CD4-positive, alpha-beta T cell treated with Interferon gamma for 1 hour (primary cell): ENCODE data around the gene QRSL1.
"Not testable (repeated sequence)": the region's sequence is repeated elsewhere in the genome, so short reads cannot be mapped to it uniquely, and the experiment has no call there.

Experiments used
- DNase-seq: peaks from one replicate; pipeline ENCODE4 v3.0.0-alpha.2; 2020

Gene QRSL1

DNA sequence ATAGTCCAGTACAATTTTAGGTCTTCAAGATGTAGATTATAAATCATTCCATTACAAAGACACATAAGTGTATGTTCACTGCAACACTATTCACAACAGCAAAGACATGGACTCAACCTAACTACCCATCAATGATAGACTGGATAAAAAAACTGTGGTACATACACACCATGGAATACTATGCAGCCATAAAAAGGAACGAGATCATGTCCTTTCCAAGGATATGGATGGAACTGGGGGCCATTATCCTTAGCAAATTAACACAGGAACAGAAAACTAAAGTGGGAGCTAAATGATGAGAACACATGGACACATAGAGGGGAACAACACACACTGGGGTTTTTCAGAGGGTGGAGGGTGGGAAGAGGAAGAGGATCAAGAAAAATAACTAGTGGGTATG lies 6.3 kb upstream of the QRSL1 start:
- DNase-seq = no peak

DNA sequence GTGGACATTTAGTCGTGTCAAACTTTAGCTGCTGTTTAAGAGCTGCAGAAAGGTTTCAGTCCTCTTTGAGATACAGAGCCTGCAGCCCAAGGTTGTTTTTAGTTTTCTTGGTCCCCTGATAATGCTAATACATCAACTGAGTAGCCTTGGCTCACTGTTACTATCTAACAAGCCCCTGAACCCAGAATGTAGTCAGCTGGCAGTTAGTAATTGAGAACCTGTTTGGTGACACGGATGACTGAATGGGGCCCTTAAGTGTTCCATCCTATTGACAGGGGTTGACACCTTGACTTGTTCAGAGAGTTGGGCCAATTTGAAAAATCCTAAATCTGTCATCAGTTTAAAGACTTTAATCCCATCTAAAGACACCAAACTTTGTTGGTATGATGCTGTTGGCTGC lies 2.9 kb upstream of the QRSL1 start:
- DNase-seq = no peak

DNA sequence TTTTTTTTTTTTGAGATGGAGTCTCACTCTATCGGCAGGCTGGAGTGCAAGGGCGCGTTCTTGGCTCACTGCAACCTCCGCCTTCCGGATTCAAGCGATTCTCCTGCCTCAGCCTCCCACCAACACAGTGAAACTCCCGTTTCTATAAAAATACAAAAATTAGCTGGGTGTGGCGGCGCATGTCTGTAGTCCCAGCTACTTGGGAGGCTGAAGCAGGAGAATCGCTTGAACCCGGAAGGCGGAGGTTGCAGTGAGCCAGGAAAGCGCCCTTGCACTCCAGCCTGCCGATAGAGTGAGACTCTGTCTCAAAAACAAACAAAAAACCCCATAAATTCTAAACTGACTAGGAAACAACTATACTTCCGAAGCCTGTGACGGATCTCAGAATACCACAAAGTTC lies 1.6 kb upstream of the QRSL1 start:
- DNase-seq = not testable (repeated sequence)

- no peak for DNase-seq
These were observed 698 bp upstream of the QRSL1 start for GRCh38 chr6:106628658-106629102.

GRCh38 chr6:106629859-106630163 lies 433 bp downstream of the QRSL1 start:
- DNase-seq = no peak

GRCh38 chr6:106630366-106630765 lies 988 bp downstream of the QRSL1 start:
- no peak for DNase-seq

- DNase-seq = no peak
These were observed 2.0 kb downstream of the QRSL1 start for GRCh38 chr6:106631346-106631745.

GRCh38 chr6:106634565-106634964 lies 5.2 kb downstream of the QRSL1 start:
- no peak for DNase-seq

DNA sequence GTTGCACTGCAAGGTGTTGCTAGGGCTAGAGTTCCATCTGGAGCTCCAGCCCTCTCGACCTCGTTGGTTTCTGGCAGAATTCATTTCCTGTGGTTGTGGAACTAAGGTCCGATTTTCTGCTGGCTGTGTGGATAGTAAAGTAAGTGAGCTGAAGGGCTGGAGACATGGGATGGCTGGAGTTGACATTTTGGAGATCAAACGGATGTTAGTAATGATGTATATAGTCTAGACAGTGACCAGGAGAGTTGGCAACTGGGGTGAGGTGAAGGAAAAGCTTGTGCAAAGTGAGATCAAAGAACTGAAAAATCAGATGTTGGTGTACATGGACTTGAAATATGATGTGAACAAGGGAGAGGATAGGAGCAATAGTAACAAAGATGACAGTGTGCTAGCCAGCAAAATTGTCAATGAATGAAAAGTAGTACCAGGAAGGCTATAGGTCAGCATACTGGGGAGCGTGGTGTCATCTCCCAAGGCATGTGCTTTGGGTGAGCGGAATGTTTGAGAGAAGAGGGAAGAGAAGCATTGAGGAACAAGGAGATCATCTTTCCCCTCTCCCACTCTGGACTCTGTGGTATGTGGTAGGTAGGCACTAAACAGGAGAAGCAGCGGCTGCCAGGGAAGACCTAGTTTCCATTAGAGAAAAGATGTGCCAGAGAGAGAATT lies 7.8 kb downstream of the QRSL1 start:
- no peak for DNase-seq

GRCh38 chr6:106637717-106638341 lies 8.5 kb downstream of the QRSL1 start:
- no peak for DNase-seq

- DNase-seq = no peak
These were observed 10.4 kb downstream of the QRSL1 start for GRCh38 chr6:106639812-106640211.

DNA sequence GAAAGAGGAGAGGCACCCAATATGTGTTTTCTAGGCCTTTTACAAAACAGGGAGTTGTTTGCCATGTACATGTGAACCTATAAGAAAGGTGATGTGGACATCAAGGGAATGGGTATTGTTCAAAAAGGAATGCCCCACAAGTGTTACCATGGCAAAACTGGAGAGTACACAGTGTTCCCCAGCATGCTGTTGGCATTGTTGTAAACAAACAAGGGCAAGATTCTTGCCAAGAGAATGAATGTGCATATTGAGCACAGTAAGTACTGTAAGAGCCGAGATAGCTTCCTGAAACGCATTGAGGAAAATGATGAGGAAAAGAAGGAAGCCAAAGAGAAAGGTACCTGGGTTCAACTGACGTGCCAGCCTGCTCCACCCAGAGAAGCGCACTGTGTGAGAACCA lies 13.1 kb downstream of the QRSL1 start:
- DNase-seq = no peak

DNA sequence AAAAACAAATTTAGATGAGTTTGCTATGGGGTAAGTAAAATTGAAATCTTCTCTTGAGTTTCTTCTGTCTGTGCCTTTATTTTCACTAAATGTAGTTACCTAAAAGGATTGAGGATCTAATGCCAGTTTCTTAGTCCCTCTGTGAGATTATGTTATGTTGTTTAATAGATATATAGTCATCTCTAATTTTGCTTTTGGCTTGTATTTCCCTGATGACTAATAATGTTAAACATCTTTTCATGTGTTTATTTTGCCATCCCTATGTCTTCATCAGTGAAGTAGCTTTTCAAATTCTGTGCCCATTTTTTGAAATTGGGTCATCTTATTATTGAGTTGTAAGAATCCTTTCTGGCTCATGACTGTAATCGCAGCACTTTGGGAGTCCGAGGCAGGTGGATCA lies 13.7 kb downstream of the QRSL1 start:
- no peak for DNase-seq

DNA sequence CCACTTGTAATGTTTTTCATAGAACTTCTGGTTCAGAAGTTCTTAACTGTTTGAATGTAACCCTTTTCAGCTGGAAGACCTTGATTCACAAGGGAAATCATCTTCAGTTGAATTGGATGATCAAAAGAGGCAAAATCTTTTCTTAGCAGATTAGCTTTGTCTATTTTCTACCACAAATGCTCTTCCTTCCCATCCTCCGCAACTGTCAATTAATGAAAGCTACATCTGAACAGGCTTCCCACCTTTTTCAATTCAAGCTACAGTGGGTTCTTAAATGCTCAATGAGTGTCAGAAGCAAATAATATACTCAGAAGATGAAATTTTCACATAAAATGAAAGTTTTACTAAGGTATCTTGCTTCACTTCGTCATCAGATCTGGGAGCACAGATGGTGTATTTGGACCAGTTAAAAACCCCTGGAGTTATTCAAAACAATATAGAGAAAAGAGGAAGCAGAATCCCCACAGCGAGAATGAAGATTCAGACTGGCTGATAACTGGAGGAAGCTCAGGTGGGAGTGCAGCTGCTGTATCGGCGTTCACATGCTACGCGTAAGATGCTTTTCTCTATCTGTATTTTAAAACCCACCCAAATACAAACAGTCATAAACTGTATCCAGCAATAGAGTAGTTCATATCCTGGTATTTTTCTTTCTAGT lies 19.4 kb downstream of the QRSL1 start:
- DNase-seq = peak; percentile 13

GRCh38 chr6:106658469-106658868 lies 29.1 kb downstream of the QRSL1 start:
- DNase-seq = no peak

DNA sequence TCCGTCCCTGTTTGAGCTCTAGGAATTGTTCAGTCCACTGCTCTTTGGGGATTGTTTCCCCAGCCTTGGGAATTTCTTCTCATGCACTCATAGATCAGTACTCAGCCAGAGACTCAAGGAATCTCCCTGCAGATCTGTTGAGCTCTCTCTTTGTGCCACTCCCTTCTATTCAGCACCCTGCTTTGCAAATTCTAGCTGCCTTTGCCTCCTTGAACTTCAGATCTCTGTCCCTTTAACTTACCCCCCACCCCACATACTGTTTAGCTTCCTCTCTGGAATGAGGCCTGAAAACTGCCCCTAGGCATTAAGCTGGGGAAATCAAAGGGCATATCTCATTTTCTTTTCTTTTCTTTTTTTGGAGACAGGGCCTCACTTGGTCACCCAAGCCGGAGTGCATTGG lies 30.5 kb downstream of the QRSL1 start:
- no peak for DNase-seq

DNA sequence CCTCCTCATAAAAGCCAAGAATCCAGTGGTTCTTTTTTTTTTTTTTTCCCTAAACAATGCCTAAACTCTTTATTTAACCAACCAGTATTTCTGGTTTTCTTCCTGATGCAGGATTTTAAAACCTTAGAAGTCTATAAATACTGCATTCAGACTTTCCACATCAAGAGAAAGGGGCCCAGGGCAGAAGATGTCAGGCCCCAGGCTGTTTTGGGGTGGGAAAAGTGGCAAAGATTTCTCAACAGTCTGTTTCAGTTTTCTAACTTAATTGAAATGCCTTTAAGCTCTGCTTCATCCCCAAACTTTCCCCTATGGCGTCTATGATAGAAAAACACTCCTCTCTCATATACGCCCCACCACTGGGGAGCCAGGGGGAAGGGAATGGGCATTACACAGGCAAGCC lies 33.1 kb downstream of the QRSL1 start:
- no peak for DNase-seq

- DNase-seq = peak; percentile 36
These were observed 37.1 kb downstream of the QRSL1 start for GRCh38 chr6:106666282-106667021.

DNA sequence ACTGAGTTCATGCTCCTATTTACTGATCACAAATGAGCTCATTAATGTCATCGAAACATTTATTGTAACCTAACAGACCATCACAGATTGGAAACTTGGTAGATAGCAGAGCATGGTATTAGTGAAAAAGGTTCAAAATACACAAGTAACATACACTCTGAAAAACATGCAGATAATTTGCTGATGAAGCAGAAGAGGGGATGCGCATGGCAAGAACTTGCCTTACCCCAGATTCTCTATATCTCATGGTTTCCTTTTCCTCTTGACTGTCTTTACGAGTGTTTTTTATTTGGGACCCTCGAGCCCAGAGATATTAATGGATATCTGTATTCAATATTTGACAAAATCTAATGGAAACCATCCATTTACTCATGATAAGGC lies 37.6 kb downstream of the QRSL1 start:
- DNase-seq = no peak

DNA sequence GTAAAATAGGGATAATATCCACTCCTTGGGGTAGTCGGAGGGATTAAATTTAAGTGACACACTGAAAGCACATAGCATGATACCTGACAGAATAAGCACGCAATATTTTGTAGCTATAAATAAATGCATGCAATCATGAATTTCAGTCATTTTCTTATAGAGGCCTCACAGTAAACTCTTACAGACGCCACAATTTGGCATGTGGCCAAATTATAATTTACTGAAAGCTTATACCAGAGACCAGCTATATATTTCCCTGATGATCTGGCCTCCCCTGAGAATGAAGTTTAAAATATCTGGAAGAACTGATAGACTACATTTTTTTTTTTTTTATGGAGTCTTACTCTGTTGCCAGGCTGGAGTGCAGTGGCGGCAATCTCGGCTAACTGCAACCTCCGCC lies 40.9 kb downstream of the QRSL1 start:
- DNase-seq = no peak

- DNase-seq = no peak
These were observed 42.3 kb downstream of the QRSL1 start for GRCh38 chr6:106671651-106672050.

GRCh38 chr6:106674541-106675229 lies 45.3 kb downstream of the QRSL1 start:
- DNase-seq = no peak

GRCh38 chr6:106677282-106677681 lies 47.9 kb downstream of the QRSL1 start:
- DNase-seq = no peak
